GM12872 (cell line): ENCODE measurements around the gene STON2.

ENCODE experiments used
- TF ChIP-seq, protein P1 (sequence below): IDR thresholded peaks from 3 replicates; pipeline ENCODE4 v1.5.1; 2011; ENCODE audit warnings: low read depth, mild to moderate bottlenecking, low read length, moderate library complexity; ENCODE audit not compliant: insufficient read depth

Gene STON2

DNA sequence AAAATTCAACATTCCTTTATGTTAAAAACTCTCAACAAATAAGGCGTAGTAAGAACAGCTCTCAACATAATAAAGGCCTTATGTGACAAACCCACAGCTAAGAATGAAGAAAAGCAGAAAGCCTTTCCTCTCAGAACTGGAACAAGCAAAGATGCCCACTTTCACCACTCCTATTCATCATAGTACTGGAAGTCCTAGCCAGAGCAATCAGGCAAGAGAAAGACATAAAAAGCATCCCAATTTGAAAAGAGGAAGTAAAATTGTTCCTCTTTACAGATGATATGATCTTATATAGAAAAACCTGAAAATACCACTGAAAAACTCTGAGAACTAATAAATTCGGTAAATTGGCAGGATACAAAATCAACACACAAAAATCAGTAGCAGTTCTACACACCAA, 52.1 kb downstream of the STON2 start:
- TF ChIP-seq, protein P1, sequence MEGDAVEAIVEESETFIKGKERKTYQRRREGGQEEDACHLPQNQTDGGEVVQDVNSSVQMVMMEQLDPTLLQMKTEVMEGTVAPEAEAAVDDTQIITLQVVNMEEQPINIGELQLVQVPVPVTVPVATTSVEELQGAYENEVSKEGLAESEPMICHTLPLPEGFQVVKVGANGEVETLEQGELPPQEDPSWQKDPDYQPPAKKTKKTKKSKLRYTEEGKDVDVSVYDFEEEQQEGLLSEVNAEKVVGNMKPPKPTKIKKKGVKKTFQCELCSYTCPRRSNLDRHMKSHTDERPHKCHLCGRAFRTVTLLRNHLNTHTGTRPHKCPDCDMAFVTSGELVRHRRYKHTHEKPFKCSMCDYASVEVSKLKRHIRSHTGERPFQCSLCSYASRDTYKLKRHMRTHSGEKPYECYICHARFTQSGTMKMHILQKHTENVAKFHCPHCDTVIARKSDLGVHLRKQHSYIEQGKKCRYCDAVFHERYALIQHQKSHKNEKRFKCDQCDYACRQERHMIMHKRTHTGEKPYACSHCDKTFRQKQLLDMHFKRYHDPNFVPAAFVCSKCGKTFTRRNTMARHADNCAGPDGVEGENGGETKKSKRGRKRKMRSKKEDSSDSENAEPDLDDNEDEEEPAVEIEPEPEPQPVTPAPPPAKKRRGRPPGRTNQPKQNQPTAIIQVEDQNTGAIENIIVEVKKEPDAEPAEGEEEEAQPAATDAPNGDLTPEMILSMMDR: no peak

DNA sequence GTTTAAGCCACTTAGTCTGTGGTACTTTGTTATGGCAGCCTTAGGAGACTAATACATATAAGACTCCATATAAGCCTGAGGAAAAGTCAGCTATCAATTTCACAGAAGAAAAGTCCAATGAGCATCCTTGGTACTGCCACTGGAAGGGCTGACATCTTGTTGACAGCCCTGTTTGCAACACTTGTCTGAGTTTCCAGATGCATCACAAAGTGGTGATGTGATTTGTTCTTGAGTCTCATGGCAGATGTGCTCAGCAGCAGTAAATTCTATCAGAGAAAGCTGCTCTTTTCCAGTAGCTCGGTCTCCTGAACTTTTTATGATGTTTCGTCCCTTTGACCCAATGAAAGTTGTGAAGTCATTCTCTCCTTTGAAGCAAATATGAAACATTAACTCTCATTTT, 54.3 kb downstream of the STON2 start:
- TF ChIP-seq, protein P1: no peak

DNA sequence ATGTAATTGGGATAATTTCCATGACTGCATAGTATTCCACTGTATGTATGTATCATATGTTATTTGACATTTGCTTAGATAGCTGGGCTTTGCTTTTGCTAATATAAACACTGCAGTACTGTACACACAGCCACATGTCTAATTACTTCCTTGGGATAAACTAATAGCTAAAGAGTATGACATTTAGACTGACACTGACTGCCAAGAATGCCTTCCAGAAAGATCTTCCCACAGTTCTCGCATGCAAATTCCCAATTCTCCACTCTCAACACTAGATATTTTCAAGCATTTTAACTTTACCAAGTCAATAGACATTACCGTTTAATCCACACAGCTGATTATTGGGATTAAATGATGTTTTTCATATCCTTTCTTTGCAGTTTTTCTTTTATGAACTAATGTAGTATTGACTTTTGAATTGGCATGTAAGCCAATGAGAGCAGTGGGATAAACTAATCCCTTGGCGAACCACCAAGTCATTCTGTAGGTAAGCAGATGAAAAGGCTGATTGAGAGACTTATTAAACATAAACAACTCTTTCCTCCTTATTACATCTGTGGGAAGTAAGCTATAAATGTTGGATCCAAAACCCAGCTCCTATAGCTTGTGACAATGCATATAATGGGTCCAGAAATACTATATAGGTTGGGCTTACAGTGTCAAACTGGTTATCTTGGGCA, 55.5 kb downstream of the STON2 start:
- TF ChIP-seq, protein P1: no peak

DNA sequence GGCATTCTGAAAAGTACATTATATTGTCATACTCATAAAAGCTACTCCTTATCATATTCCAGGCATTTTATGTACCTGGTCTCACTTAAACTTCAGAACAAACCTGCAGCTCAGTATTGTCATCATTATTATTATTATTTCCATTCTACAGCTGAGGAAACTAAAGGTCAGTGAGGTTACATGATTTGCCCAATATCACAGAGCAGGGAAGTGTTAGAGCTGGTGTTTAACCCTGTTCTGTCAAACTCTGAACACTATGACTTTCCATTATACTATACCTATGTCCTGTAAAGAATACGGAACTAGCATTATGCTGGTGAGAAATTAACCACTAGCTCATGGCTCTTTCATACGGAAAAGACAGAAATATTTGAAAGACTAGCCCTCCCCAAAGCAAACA, 56.4 kb downstream of the STON2 start:
- TF ChIP-seq, protein P1: no peak

DNA sequence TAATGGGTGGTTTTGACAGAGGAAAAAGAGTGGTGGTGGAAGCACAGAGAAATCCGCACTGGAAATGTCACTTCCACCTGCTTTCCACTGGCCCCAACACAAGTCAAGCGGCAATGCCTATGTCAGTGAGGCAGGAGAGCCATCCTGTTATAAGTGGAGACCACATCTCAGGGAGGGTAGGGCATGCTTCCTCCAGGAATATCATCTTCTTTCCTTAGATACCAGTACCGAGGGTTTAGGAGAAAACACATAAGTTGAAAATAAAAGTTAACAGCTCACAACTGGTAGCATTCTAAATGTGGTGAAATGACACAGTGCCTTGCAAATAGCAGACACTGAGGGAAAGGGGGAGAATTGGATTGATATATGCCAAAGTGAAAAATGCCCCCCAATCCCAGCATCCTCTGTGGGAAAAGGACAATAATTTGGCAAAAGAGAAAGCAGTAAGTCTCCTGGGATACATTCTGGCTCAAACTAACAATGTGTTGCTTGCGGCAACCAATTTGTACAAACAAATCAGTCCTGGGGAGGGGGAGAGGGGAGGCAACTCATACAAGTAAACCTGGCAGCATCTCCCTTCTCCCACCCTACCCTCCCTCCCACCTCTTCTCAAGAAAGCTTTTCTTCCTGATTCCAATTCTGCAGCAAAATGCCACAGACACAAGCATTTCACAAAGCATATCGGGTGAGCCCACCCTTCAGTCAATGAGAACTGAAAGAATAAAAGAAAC, 57.1 kb downstream of the STON2 start:
- TF ChIP-seq, protein P1: no peak

DNA sequence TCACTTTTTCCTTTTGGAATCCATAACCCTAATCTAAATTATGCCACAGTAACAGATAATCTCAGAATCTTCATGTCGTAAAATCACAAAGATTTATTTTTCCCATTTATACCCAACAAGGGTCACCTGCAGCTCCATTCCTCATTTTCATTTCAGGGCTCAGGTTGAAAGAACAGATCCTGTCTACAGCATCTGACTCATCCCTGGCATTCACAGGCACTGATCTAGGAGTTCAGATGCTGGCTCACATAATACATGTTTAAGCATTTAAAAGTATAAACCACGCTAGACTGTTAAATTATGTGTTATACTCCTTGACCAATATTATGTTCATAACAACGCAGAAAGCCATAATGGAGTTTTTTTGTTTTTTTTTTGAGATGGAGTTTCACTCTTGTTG, 58.3 kb downstream of the STON2 start:
- TF ChIP-seq, protein P1: no peak

DNA sequence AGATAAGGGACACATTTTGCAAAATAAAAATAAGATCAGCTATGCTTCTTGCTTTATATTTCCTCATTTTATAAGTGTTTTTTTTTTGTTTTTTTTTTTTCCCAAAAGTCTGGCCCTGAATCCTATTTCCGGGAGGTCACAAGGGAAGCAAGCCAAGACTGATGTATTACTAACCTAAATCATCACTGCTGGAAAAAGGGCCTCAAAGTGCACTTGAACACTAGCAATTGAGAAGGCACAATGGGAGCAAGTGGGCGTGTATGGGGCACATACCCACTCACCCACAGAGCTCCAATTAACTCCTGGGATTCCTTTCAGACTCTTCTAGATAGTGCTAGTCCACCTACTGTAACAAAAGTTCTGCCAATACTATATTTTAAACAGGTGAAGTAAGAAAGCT, 58.8 kb downstream of the STON2 start:
- TF ChIP-seq, protein P1: no peak
